ENCODE results near the gene AP2A2. TPM values are rescaled to one million over a fixed set of nuclear protein-coding genes. Genes with fewer than 3 reads are reported as not detected.

The AP2A2 gene
- total RNA-seq, 1 donor from 2014 or later: 69.7 TPM

DNA sequence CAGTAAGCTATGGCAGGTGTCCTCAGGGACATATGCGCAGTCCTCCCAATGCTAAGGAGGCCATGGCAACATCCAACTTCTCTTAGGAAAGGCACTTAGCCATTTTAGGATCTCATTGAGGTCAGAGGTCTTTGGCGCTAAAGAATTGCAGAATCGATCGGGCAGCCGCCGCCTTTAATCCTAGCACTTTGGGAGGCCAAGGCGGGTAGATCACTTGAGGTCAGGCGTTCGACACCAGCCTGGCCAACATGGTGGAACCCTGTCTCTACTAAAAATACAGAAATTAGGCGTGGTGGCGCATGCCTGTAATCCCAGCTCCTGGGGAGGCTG is 13.8 kb upstream of the AP2A2 start:
- H3K4me1 Mint-ChIP-seq (ENCODE audit: low read depth): peaks cover 11% of the 10 kb centered on the region
- no peaks in the 10 kb centered on the region for H3K9me3 Mint-ChIP-seq (ENCODE audit: low read depth)
- H3K4me3 Mint-ChIP-seq (ENCODE audit: unreplicated experiment): peak overlapping the region; percentile 73
- no peaks in the 10 kb centered on the region for H3K36me3 Mint-ChIP-seq (ENCODE audit: low read depth)
- H3K27ac Mint-ChIP-seq (ENCODE audit: unreplicated experiment): no peak overlapping the region
- H3K27me3 Mint-ChIP-seq (ENCODE audit: low read depth): no peaks in the 10 kb centered on the region
- no peak for DNase-seq (ENCODE audit: low spot score)
- TF ChIP-seq, protein P1, sequence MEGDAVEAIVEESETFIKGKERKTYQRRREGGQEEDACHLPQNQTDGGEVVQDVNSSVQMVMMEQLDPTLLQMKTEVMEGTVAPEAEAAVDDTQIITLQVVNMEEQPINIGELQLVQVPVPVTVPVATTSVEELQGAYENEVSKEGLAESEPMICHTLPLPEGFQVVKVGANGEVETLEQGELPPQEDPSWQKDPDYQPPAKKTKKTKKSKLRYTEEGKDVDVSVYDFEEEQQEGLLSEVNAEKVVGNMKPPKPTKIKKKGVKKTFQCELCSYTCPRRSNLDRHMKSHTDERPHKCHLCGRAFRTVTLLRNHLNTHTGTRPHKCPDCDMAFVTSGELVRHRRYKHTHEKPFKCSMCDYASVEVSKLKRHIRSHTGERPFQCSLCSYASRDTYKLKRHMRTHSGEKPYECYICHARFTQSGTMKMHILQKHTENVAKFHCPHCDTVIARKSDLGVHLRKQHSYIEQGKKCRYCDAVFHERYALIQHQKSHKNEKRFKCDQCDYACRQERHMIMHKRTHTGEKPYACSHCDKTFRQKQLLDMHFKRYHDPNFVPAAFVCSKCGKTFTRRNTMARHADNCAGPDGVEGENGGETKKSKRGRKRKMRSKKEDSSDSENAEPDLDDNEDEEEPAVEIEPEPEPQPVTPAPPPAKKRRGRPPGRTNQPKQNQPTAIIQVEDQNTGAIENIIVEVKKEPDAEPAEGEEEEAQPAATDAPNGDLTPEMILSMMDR (IDR thresholded peaks at IDR 0.05): no peak

DNA sequence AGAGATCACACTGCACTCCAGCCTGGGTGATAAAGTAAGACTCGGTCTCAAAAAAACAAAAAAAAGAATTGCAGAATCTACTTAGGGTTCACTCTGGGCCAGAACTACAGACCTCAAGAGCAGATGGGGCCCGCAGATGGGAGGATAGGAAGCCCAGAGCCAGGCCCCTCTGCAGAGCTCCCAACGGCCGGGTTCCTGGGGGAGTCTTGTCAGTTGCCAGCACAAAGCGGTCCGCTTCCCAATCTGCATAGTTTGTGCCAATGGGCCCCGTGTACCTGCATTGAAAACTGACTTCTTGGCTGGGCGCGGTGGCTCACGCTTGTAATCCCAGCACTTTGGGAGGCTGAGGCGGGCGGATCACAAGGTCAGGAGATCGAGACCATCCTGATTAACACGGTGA is 13.4 kb upstream of the AP2A2 start:
- no peak for DNase-seq (ENCODE audit: low spot score)
- H3K4me1 Mint-ChIP-seq (ENCODE audit: low read depth): peaks cover 11% of the 10 kb centered on the region
- no peaks in the 10 kb centered on the region for H3K27me3 Mint-ChIP-seq (ENCODE audit: low read depth)
- no peaks in the 10 kb centered on the region for H3K9me3 Mint-ChIP-seq (ENCODE audit: low read depth)
- no peaks in the 10 kb centered on the region for H3K36me3 Mint-ChIP-seq (ENCODE audit: low read depth)
- peak overlapping the region; percentile 73 for H3K4me3 Mint-ChIP-seq (ENCODE audit: unreplicated experiment)
- TF ChIP-seq, protein P1 (IDR thresholded peaks at IDR 0.05): no peak
- H3K27ac Mint-ChIP-seq (ENCODE audit: unreplicated experiment): no peak overlapping the region

DNA sequence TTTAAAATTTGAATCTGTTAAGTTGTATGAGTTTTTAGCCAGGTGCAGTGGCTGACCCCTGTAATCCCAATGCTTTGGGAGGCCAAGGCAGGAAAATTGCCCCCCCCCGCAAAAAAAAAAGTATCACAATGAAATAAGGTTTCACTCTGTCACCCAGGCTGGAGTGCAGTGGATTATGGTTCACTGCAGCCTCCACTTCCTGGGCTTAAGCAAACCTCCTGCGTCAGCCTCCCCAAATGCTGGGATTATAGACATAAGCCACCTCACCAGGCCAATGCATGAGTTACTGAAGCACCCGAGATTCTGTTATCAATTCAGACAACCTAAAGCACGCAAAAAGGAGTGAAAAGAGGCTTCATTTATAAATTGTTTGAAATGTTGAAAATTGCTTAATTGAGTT is 12.6 kb upstream of the AP2A2 start:
- no peaks in the 10 kb centered on the region for H3K27me3 Mint-ChIP-seq (ENCODE audit: low read depth)
- H3K27ac Mint-ChIP-seq (ENCODE audit: unreplicated experiment): no peak overlapping the region
- H3K9me3 Mint-ChIP-seq (ENCODE audit: low read depth): no peaks in the 10 kb centered on the region
- DNase-seq (ENCODE audit: low spot score): no peak
- TF ChIP-seq, protein P1 (IDR thresholded peaks at IDR 0.05): no peak
- H3K4me3 Mint-ChIP-seq (ENCODE audit: unreplicated experiment): no peak overlapping the region
- H3K4me1 Mint-ChIP-seq (ENCODE audit: low read depth): peaks cover 11% of the 10 kb centered on the region
- H3K36me3 Mint-ChIP-seq (ENCODE audit: low read depth): no peaks in the 10 kb centered on the region

DNA sequence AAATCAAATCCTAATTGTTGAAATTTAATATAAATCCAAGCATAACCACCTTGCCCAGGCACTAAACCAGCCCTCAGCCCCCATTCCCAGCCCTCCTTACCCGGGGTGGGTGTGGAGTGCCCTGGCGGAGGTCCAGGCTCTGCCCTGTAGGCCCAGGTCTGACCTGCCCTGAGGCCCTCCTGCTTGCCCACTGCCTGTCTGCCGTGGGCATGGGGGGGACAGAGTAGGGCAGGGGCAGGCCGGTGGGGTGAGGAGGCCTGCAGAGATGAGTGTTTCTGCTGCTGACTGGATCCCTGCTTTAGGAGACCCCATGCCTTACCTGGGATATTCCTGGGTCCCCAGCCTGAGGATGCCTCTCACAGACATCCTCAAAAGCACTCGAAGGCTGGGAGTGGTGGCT is 11.5 kb upstream of the AP2A2 start:
- no peaks in the 10 kb centered on the region for H3K9me3 Mint-ChIP-seq (ENCODE audit: low read depth)
- no peaks in the 10 kb centered on the region for H3K36me3 Mint-ChIP-seq (ENCODE audit: low read depth)
- H3K27ac Mint-ChIP-seq (ENCODE audit: unreplicated experiment): no peak overlapping the region
- no peaks in the 10 kb centered on the region for H3K27me3 Mint-ChIP-seq (ENCODE audit: low read depth)
- TF ChIP-seq, protein P1 (IDR thresholded peaks at IDR 0.05): no peak
- H3K4me3 Mint-ChIP-seq (ENCODE audit: unreplicated experiment): no peak overlapping the region
- peaks cover 13% of the 10 kb centered on the region for H3K4me1 Mint-ChIP-seq (ENCODE audit: low read depth)
- DNase-seq (ENCODE audit: low spot score): no peak

DNA sequence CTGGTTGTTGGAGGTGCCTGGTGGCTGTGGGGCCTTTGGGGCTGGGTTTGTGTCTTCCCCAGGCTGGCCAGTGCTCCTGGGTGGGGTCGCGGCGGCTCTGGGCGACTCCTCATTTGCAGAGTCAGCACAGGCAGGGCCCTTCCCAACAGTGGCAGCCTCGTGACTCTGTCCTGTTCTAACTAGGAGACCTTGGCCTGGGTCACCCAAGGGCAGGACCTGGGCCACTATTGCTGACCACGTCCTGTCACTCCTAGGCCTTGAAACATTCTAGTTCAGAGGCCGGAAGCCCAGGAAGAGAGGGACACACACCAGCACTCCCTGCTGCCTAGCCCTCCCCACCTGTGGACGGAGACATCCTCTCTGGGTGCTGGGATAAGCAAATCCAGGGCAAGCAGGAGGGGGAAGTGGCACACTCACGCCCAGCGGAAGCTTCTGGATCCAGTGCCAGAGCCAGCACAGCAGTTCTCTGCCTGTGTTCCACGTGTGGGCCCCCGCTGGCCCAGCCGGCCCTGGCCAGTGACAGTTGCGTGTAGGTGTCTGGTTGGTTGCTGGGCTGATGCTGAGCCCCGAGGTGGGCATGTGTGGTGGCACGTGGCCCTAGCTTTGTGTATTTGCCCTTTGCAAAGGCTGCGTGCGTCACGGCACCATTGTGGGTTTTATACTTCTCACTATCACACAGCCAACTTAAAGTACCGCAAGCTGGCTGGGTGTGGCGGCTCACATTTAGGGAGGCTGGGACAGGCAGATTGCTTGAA is 10.7 kb upstream of the AP2A2 start:
- no peaks in the 10 kb centered on the region for H3K27me3 Mint-ChIP-seq (ENCODE audit: low read depth)
- H3K9me3 Mint-ChIP-seq (ENCODE audit: low read depth): no peaks in the 10 kb centered on the region
- no peaks in the 10 kb centered on the region for H3K36me3 Mint-ChIP-seq (ENCODE audit: low read depth)
- no peak overlapping the region for H3K27ac Mint-ChIP-seq (ENCODE audit: unreplicated experiment)
- TF ChIP-seq, protein P1 (IDR thresholded peaks at IDR 0.05): no peak
- H3K4me3 Mint-ChIP-seq (ENCODE audit: unreplicated experiment): no peak overlapping the region
- DNase-seq (ENCODE audit: low spot score): no peak
- H3K4me1 Mint-ChIP-seq (ENCODE audit: low read depth): peaks cover 9% of the 10 kb centered on the region

Data from chondrocyte (in vitro differentiated cells).